GM18520 (cell line): ENCODE data around the gene ZFX.
A peak's percentile ranks its signal among the peaks of the same experiment; 100 is the strongest.
"Not testable (repeated sequence)": the region's sequence is repeated elsewhere in the genome, so short reads cannot be mapped to it uniquely, and the experiment has no call there.

Experiments
- ATAC-seq: cut with Tn5 transposase; IDR thresholded peaks from one replicate; pipeline ENCODE4 v1.9.1; 2021; ENCODE audit not compliant: unreplicated experiment

Gene ZFX

GRCh38 chrX:24149351-24150050, at the start of gene ZFX:
Gene ZFX (plus strand): TSS chrX:24149729. CDS start chrX:24172743, 23,014 bp downstream.
- ATAC-seq, result peak; percentile 22

GRCh38 chrX:24100713-24101112, 48.8 kb upstream of the ZFX start:
- no peak for ATAC-seq

GRCh38 chrX:24110069-24110468, 39.5 kb upstream of the ZFX start:
- ATAC-seq, result no peak

GRCh38 chrX:24113181-24113580, 36.3 kb upstream of the ZFX start:
- ATAC-seq, result no peak

GRCh38 chrX:24117258-24117657, 32.3 kb upstream of the ZFX start:
- ATAC-seq, result no peak

GRCh38 chrX:24124244-24124799, 25.2 kb upstream of the ZFX start:
- no peak for ATAC-seq

- no peak for ATAC-seq
Measured at GRCh38 chrX:24125028-24125612, 24.4 kb upstream of the ZFX start.

GRCh38 chrX:24131476-24131875, 18.1 kb upstream of the ZFX start:
- no peak for ATAC-seq

GRCh38 chrX:24133312-24133711, 16.2 kb upstream of the ZFX start:
- ATAC-seq, result no peak

- not testable (repeated sequence) for ATAC-seq
Measured at GRCh38 chrX:24135768-24136167, 13.8 kb upstream of the ZFX start.

GRCh38 chrX:24137192-24137591, 12.3 kb upstream of the ZFX start:
- no peak for ATAC-seq

GRCh38 chrX:24143982-24144381, 5.5 kb upstream of the ZFX start:
- not testable (repeated sequence) for ATAC-seq

GRCh38 chrX:24144528-24144927, 5.0 kb upstream of the ZFX start:
- no peak for ATAC-seq

GRCh38 chrX:24145303-24146186, 4.0 kb upstream of the ZFX start:
- ATAC-seq, result no peak

GRCh38 chrX:24146283-24146949, 3.1 kb upstream of the ZFX start:
- no peak for ATAC-seq

GRCh38 chrX:24147165-24147564, 2.4 kb upstream of the ZFX start:
- ATAC-seq, result no peak

- ATAC-seq, result no peak
Measured at GRCh38 chrX:24148121-24148520, 1.4 kb upstream of the ZFX start.

GRCh38 chrX:24148535-24149350, 786 bp upstream of the ZFX start:
- no peak for ATAC-seq

GRCh38 chrX:24150051-24150790, 692 bp downstream of the ZFX start:
- peak; percentile 71 for ATAC-seq
